ENCODE results near the gene FUT4. TPM values are rescaled to one million over a fixed set of nuclear protein-coding genes. Genes with fewer than 3 reads are reported as not detected.

Gene FUT4, protein sequence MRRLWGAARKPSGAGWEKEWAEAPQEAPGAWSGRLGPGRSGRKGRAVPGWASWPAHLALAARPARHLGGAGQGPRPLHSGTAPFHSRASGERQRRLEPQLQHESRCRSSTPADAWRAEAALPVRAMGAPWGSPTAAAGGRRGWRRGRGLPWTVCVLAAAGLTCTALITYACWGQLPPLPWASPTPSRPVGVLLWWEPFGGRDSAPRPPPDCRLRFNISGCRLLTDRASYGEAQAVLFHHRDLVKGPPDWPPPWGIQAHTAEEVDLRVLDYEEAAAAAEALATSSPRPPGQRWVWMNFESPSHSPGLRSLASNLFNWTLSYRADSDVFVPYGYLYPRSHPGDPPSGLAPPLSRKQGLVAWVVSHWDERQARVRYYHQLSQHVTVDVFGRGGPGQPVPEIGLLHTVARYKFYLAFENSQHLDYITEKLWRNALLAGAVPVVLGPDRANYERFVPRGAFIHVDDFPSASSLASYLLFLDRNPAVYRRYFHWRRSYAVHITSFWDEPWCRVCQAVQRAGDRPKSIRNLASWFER
- total RNA-seq: 2.7 and 3.2 TPM in 2 replicates

DNA sequence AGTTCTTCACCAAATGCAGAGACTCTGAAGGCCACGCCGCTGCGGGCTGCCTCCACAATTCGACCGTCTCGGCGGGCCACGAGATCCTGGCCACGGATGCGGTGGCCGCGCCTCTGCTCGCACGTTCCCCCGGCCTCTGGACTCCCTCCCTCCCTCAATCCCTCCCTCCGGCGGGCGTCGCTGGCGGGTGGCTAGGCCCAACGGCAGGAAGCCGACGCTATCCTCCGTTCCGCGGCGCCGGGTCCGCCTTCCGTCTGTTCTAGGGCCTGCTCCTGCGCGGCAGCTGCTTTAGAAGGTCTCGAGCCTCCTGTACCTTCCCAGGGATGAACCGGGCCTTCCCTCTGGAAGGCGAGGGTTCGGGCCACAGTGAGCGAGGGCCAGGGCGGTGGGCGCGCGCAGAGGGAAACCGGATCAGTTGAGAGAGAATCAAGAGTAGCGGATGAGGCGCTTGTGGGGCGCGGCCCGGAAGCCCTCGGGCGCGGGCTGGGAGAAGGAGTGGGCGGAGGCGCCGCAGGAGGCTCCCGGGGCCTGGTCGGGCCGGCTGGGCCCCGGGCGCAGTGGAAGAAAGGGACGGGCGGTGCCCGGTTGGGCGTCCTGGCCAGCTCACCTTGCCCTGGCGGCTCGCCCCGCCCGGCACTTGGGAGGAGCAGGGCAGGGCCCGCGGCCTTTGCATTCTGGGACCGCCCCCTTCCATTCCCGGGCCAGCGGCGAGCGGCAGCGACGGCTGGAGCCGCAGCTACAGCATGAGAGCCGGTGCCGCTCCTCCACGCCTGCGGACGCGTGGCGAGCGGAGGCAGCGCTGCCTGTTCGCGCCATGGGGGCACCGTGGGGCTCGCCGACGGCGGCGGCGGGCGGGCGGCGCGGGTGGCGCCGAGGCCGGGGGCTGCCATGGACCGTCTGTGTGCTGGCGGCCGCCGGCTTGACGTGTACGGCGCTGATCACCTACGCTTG, at the start of gene FUT4:
TSS of gene FUT4 (plus strand) at position 227 of the 951 bp plus-strand sequence. CDS start at position 440, 213 bp downstream.

DNA sequence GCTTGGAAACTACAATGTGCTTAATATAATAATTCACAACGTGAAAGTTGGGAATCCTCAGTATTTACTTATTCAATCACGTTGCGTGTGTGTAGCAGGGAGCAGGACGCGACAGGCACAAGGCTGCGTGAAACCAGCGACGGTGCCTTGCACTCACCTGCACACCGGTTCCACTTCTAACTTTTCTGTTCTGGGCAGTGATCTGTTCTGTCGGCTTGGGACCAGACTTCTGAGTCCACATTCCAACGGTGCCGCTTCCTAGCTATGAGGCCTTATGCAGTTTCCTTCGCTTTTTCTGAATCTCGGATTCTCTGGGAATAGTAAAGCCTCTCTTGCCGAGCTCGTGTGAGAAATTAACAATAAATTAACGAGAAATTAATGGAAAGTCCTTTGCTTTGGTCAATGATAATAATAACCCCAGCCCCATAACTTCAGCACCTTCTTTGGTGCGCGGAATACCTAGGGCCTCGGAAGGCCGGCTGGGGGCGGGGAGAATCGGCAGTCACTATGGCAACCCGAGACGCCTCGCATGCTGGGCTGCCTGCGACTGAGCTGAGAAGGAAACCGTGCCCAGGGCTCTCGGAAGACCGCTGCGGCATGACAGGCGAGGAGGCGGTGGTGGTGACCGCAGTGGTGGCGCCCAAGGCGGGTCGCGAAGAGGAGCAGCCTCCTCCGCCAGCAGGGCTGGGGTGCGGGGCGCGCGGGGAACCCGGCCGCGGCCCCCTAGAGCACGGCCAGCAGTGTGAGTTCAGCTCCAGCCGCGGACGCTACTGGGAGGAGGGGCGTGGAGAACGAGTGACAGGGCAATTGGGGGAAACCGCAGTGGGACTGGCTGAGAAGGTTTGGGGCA, 31.6 kb upstream of the FUT4 start, which contains the start of gene C11orf97:
TSS of gene C11orf97 (plus strand) at position 530 of the 850 bp plus-strand sequence. CDS start at position 598, 68 bp downstream.

DNA sequence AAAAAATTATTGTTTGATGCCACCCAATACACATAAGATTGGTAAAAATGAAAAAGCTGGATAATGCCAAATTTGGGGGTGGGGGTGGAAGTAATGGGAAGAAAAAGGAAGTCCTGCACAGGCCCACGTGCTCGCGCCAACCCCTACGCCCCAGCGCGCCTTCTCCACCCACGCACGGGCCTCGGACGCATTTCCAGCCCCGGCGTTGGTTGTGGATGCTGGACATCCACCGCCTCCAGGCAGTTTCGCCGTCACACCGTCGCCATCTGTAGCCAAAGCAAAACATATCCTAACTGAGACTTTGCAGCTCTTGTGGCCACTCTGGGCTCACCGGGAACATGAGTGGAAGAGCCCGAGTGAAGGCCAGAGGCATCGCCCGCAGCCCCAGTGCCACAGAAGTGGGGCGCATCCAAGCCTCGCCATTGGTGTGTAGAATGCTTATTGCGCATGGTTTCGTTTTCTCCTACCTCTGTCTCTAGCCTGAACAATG, 23.5 kb downstream of the FUT4 start, which contains the start of gene PIWIL4:
TSS of gene PIWIL4 (plus strand) at position 188 of the 490 bp plus-strand sequence. CDS start at position 339, 151 bp downstream.

Other genes starting within 250 kb of the FUT4 start
- not detected in 2 replicates for gene IZUMO1R, start 239.3 kb upstream of the FUT4 start, total RNA-seq
- gene GPR83, start 142.5 kb upstream of the FUT4 start, total RNA-seq: under 0.01 TPM in 1 of 2 replicates, not detected in the other
- gene MRE11, start 50.1 kb upstream of the FUT4 start, total RNA-seq: 6.0 and 7.1 TPM in 2 replicates
- 8.3 and 9.0 TPM in 2 replicates for gene ANKRD49, start 49.9 kb upstream of the FUT4 start, total RNA-seq
- not detected in 2 replicates for gene C11orf97, start 31.5 kb upstream of the FUT4 start, total RNA-seq
- gene PIWIL4, start 23.4 kb downstream of the FUT4 start, total RNA-seq: 2.5 and 5.1 TPM in 2 replicates
- 22.4 and 29.7 TPM in 2 replicates for gene AMOTL1, start 224.4 kb downstream of the FUT4 start, total RNA-seq

All from bronchial smooth muscle cell (primary cell).